K562 (cell line): ENCODE data around the gene TTC9B. TPM values are rescaled to one million over a fixed set of nuclear protein-coding genes. Genes with fewer than 3 reads are reported as not detected.

Source experiments
- ARID1B ChIP-seq: fragments of 450-650 bp; IDR thresholded peaks from 2 replicates; pipeline ENCODE4 v1.6.1; 2016; ENCODE audit warnings: antibody characterized with exemption, mild to moderate bottlenecking, inconsistent platforms
- ARID2 ChIP-seq: fragments of 450-650 bp; IDR thresholded peaks from 2 replicates; pipeline ENCODE4 v1.6.1; 2017; ENCODE audit warnings: antibody characterized with exemption, mild to moderate bottlenecking
- FOXJ3 ChIP-seq: sonication (generic); formaldehyde crosslinking; IDR thresholded peaks from 2 replicates; pipeline ENCODE4 v1.4.0; 2020; ENCODE audit warnings: mild to moderate bottlenecking, missing genetic modification reagents
- KDM4B ChIP-seq, 2 experiments: fragments of 450-650 bp in 1 of 2; sonication (generic) in 1 of 2; IDR thresholded peaks; 2 replicates each; pipeline ENCODE4 v1.6.1; 2016 to 2017; ENCODE audit warnings: borderline replicate concordance in 2 of 2, antibody characterized with exemption in 1 of 2, low read depth in 1 of 2, mild to moderate bottlenecking in 1 of 2
- NCOA4 ChIP-seq: fragments of 450-650 bp; IDR thresholded peaks from 2 replicates; pipeline ENCODE4 v1.6.1; 2018; ENCODE audit warnings: mild to moderate bottlenecking; ENCODE audit not compliant: partially characterized antibody
- POU5F1 ChIP-seq: fragments of 150-350 bp; IDR thresholded peaks from 2 replicates; pipeline ENCODE4 v1.6.1; 2014; ENCODE audit warnings: borderline replicate concordance, low read length, low read depth, mild to moderate bottlenecking; ENCODE audit not compliant: partially characterized antibody
- PURB ChIP-seq: sonication (generic); formaldehyde crosslinking; IDR thresholded peaks from 2 replicates; pipeline ENCODE4 v1.9.0; 2021; ENCODE audit warnings: low read depth, mild to moderate bottlenecking, missing genetic modification reagents
- SLC30A9 ChIP-seq: fragments of 250-450 bp; sonication (Bioruptor Pico); IDR thresholded peaks from 2 replicates; pipeline ENCODE4 v1.8.0; 2022; ENCODE audit warnings: mild to moderate bottlenecking, moderate library complexity
- SOX6 ChIP-seq: fragments of 450-650 bp; IDR thresholded peaks from 2 replicates; pipeline ENCODE4 v1.6.1; 2014; ENCODE audit warnings: mild to moderate bottlenecking
- SPI1 ChIP-seq: IDR thresholded peaks from 2 replicates; pipeline ENCODE4 v1.6.1; 2011; ENCODE audit warnings: low read depth, low read length, control low read depth, borderline replicate concordance
- TAF7 ChIP-seq: fragments of 450-650 bp; IDR thresholded peaks from 2 replicates; pipeline ENCODE4 v1.6.1; 2016; ENCODE audit warnings: missing genetic modification characterization, missing compliant biosample characterization
- TSC22D4 ChIP-seq: fragments of 450-650 bp; IDR thresholded peaks from 2 replicates; pipeline ENCODE4 v1.6.1; 2016; ENCODE audit warnings: missing genetic modification characterization, missing biosample characterization, control low read depth
- ZNF184 ChIP-seq: sonication (generic); formaldehyde crosslinking; IDR thresholded peaks from 2 replicates; pipeline ENCODE4 v1.5.0; 2020; ENCODE audit warnings: missing genetic modification reagents
- ZNF232 ChIP-seq: sonication (generic); formaldehyde crosslinking; IDR thresholded peaks from 2 replicates; pipeline ENCODE4 v1.8.0; 2022; ENCODE audit warnings: mild to moderate bottlenecking, missing genetic modification reagents
- ZNF507 ChIP-seq: conservative IDR thresholded peaks from 2 replicates; pipeline ENCODE4 v1.6.1; 2017; ENCODE audit warnings: missing genetic modification characterization, missing compliant biosample characterization
- ZNF584 ChIP-seq: fragments of 200-800 bp; sonication (Bioruptor generic); IDR thresholded peaks from 2 replicates; pipeline ENCODE4 v1.6.1; 2016; ENCODE audit warnings: low read depth, mild to moderate bottlenecking, missing genetic modification characterization, missing compliant biosample characterization
- ZNF75A ChIP-seq: fragments of 450-650 bp; formaldehyde crosslinking; IDR thresholded peaks from 2 replicates; pipeline ENCODE4 v1.4.0; 2020; ENCODE audit warnings: mild to moderate bottlenecking
- polyA plus RNA-seq, 8 experiments: library from polyadenylated mRNA; depleted of rRNA in 4 of 8; stranded (reverse) in 5 of 8; unstranded in 3 of 8; fragments of >200 nt; fragmentation: Nextera tagmentation in 2 of 8; fragmentation: Illumina TruSeq in 1 of 8; extraction: Ambion mirVana in 2 of 8; extraction: Trizol in 1 of 8; gene quantifications; 2 replicates each; pipeline versions ENCODE4 v1.2.1 to v1.2.3, GENCODE V29; 2011 to 2014; ENCODE audit warnings: inconsistent platforms in 1 of 8, missing spikeins in 1 of 8
- total RNA-seq, 7 experiments: library from RNA; depleted of rRNA in 6 of 7; stranded (reverse); fragments of >200 nt in 6 of 7; fragmentation: Illumina TruSeq in 2 of 7; extraction: Trizol in 2 of 7; gene quantifications; 2 replicates each; pipeline versions ENCODE4 v1.2.1 to v1.2.3, GENCODE V29; 2011 to 2021; ENCODE audit warnings: low replicate concordance in 1 of 7
- TF ChIP-seq, protein P1 (sequence below): fragments of 450-650 bp; formaldehyde crosslinking; IDR thresholded peaks from 2 replicates; pipeline ENCODE4 v1.4.0; 2022; ENCODE audit warnings: mild to moderate bottlenecking, moderate library complexity
- TF ChIP-seq, protein P2 (sequence below): fragments of 200-600 bp; sonication (generic); IDR thresholded peaks from one replicate; pipeline ENCODE4 v1.6.1; 2012; ENCODE audit warnings: mild to moderate bottlenecking, low read depth, low read length, inconsistent platforms

The TTC9B gene
- total and polyA plus RNA-seq, 9 of the 15 experiments (the other 6 are each of a cell fraction or from before 2014, with no cell fraction given): 0.06 to 0.14 TPM; not detected in 7

DNA sequence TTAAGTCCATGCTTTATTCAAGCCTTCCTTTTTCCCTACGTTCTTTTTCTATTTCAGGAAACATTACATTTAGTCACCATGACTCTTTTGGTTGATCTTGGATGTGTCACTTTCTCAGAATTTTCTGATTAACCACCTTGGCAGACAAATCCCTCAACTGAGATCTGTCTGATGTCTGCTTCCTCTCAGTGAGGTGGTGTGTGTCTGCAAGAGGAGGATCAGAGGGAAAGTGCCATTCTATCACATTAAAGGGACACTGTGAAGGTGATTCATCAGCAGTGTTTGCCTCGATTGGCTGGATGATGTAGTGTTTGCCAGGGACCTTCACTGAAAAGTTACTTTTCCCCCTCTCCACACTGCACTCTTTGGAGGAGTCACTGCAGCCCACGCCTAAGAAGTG lies 11.3 kb upstream of the TTC9B start (continued):
- no peak for TF ChIP-seq ZNF584 (CRISPR knock-in tag)
- no peak for TF ChIP-seq SOX6
- no peak for TF ChIP-seq SPI1
- no peak for TF ChIP-seq TSC22D4 (tag)
- TF ChIP-seq TAF7 (tag): no peak
- no peak for TF ChIP-seq NCOA4
- TF ChIP-seq, protein P1, sequence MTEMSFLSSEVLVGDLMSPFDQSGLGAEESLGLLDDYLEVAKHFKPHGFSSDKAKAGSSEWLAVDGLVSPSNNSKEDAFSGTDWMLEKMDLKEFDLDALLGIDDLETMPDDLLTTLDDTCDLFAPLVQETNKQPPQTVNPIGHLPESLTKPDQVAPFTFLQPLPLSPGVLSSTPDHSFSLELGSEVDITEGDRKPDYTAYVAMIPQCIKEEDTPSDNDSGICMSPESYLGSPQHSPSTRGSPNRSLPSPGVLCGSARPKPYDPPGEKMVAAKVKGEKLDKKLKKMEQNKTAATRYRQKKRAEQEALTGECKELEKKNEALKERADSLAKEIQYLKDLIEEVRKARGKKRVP (CRISPR knock-in tag): no peak
- no peak for TF ChIP-seq FOXJ3 (CRISPR knock-in tag)
- TF ChIP-seq ZNF232 (CRISPR knock-in tag): no peak
- no peak for TF ChIP-seq KDM4B (IDR thresholded peaks at IDR 0.05; ENCODE audit: borderline replicate concordance in 2 of 2, low read depth in 1 of 2)
- no peak for TF ChIP-seq SLC30A9 (CRISPR knock-in tag)
- TF ChIP-seq, protein P2, sequence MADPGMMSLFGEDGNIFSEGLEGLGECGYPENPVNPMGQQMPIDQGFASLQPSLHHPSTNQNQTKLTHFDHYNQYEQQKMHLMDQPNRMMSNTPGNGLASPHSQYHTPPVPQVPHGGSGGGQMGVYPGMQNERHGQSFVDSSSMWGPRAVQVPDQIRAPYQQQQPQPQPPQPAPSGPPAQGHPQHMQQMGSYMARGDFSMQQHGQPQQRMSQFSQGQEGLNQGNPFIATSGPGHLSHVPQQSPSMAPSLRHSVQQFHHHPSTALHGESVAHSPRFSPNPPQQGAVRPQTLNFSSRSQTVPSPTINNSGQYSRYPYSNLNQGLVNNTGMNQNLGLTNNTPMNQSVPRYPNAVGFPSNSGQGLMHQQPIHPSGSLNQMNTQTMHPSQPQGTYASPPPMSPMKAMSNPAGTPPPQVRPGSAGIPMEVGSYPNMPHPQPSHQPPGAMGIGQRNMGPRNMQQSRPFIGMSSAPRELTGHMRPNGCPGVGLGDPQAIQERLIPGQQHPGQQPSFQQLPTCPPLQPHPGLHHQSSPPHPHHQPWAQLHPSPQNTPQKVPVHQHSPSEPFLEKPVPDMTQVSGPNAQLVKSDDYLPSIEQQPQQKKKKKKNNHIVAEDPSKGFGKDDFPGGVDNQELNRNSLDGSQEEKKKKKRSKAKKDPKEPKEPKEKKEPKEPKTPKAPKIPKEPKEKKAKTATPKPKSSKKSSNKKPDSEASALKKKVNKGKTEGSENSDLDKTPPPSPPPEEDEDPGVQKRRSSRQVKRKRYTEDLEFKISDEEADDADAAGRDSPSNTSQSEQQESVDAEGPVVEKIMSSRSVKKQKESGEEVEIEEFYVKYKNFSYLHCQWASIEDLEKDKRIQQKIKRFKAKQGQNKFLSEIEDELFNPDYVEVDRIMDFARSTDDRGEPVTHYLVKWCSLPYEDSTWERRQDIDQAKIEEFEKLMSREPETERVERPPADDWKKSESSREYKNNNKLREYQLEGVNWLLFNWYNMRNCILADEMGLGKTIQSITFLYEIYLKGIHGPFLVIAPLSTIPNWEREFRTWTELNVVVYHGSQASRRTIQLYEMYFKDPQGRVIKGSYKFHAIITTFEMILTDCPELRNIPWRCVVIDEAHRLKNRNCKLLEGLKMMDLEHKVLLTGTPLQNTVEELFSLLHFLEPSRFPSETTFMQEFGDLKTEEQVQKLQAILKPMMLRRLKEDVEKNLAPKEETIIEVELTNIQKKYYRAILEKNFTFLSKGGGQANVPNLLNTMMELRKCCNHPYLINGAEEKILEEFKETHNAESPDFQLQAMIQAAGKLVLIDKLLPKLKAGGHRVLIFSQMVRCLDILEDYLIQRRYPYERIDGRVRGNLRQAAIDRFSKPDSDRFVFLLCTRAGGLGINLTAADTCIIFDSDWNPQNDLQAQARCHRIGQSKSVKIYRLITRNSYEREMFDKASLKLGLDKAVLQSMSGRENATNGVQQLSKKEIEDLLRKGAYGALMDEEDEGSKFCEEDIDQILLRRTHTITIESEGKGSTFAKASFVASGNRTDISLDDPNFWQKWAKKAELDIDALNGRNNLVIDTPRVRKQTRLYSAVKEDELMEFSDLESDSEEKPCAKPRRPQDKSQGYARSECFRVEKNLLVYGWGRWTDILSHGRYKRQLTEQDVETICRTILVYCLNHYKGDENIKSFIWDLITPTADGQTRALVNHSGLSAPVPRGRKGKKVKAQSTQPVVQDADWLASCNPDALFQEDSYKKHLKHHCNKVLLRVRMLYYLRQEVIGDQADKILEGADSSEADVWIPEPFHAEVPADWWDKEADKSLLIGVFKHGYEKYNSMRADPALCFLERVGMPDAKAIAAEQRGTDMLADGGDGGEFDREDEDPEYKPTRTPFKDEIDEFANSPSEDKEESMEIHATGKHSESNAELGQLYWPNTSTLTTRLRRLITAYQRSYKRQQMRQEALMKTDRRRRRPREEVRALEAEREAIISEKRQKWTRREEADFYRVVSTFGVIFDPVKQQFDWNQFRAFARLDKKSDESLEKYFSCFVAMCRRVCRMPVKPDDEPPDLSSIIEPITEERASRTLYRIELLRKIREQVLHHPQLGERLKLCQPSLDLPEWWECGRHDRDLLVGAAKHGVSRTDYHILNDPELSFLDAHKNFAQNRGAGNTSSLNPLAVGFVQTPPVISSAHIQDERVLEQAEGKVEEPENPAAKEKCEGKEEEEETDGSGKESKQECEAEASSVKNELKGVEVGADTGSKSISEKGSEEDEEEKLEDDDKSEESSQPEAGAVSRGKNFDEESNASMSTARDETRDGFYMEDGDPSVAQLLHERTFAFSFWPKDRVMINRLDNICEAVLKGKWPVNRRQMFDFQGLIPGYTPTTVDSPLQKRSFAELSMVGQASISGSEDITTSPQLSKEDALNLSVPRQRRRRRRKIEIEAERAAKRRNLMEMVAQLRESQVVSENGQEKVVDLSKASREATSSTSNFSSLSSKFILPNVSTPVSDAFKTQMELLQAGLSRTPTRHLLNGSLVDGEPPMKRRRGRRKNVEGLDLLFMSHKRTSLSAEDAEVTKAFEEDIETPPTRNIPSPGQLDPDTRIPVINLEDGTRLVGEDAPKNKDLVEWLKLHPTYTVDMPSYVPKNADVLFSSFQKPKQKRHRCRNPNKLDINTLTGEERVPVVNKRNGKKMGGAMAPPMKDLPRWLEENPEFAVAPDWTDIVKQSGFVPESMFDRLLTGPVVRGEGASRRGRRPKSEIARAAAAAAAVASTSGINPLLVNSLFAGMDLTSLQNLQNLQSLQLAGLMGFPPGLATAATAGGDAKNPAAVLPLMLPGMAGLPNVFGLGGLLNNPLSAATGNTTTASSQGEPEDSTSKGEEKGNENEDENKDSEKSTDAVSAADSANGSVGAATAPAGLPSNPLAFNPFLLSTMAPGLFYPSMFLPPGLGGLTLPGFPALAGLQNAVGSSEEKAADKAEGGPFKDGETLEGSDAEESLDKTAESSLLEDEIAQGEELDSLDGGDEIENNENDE: no peak
- TF ChIP-seq POU5F1: no peak
- no peak for TF ChIP-seq PURB (CRISPR knock-in tag)
- TF ChIP-seq ZNF75A (CRISPR knock-in tag): no peak
- 0 out of 2 replicates have a peak, but pooled peaks have one; percentile 10 for TF ChIP-seq ARID1B
- TF ChIP-seq ARID2: no peak
- no peak for TF ChIP-seq ZNF184
- TF ChIP-seq ZNF507 (tag): no peak
